PFSK-1 (cell line): ENCODE measurements around the gene VDAC1.

Source experiments
- FOXP2 ChIP-seq: optimal IDR thresholded peaks from 2 replicates; pipeline ENCODE3; 2011; ENCODE audit warnings: borderline replicate concordance, control low read depth, inconsistent platforms; ENCODE audit not compliant: insufficient read depth; ENCODE audit errors: extremely low read length, extremely low read depth
- POLR2AphosphoS5 ChIP-seq: IDR thresholded peaks from 2 replicates; pipeline ENCODE4 v1.6.1; 2012; ENCODE audit warnings: low read depth, mild to moderate bottlenecking, control low read depth, low read length, moderate library complexity
- REST ChIP-seq, 2 experiments: IDR thresholded peaks; 2 replicates each; pipeline versions ENCODE4 v1.6.1 to v1.8.0; 2011 to 2012; ENCODE audit warnings: low read depth in 2 of 2, low read length in 2 of 2, control low read depth in 1 of 2, inconsistent platforms in 1 of 2, mild to moderate bottlenecking in 1 of 2, moderate library complexity in 1 of 2; ENCODE audit not compliant: insufficient read depth in 1 of 2
- SIN3A ChIP-seq: IDR thresholded peaks from 2 replicates; pipeline ENCODE4 v1.6.1; 2012; ENCODE audit warnings: mild to moderate bottlenecking, low read length, moderate library complexity, borderline replicate concordance; ENCODE audit not compliant: insufficient read depth
- TAF1 ChIP-seq: IDR thresholded peaks from 2 replicates; pipeline ENCODE4 v1.6.1; 2012; ENCODE audit warnings: low read length, control low read depth, borderline replicate concordance; ENCODE audit not compliant: insufficient read depth

VDAC1 gene

GRCh38 chr5:133995341-133995740 is 9.4 kb downstream of the VDAC1 start:
- no peak for TF ChIP-seq SIN3A
- TF ChIP-seq POLR2AphosphoS5: no peak
- no peak for TF ChIP-seq TAF1
- TF ChIP-seq FOXP2: no peak
- no peak for TF ChIP-seq REST (IDR thresholded peaks at IDR 0.05; ENCODE audit: insufficient read depth in 1 of 2, low read depth in 2 of 2, low read length in 2 of 2)

- no peak for TF ChIP-seq POLR2AphosphoS5
- no peak for TF ChIP-seq TAF1
- TF ChIP-seq SIN3A: no peak
- no peak for TF ChIP-seq REST (IDR thresholded peaks at IDR 0.05; ENCODE audit: insufficient read depth in 1 of 2, low read depth in 2 of 2, low read length in 2 of 2)
- no peak for TF ChIP-seq FOXP2
Measured at GRCh38 chr5:133994990-133995333, 9.8 kb downstream of the VDAC1 start.

- TF ChIP-seq REST (IDR thresholded peaks at IDR 0.05; ENCODE audit: insufficient read depth in 1 of 2, low read depth in 2 of 2, low read length in 2 of 2): no peak; a peak in 1 of 4 replicates
- no peak for TF ChIP-seq POLR2AphosphoS5
- TF ChIP-seq FOXP2: no peak
- no peak for TF ChIP-seq TAF1
- TF ChIP-seq SIN3A: no peak
Measured at GRCh38 chr5:133994297-133994989, 10.3 kb downstream of the VDAC1 start.

GRCh38 chr5:133993185-133993936 is 11.4 kb downstream of the VDAC1 start:
- no peak for TF ChIP-seq SIN3A

- TF ChIP-seq TAF1 (no peak), REST (IDR thresholded peaks at IDR 0.05; ENCODE audit: insufficient read depth in 1 of 2, low read depth in 2 of 2, low read length in 2 of 2) (no peak), SIN3A (no peak), POLR2AphosphoS5 (no peak), FOXP2 (no peak)
Measured at GRCh38 chr5:133992429-133993155, 12.2 kb downstream of the VDAC1 start.
